SHP77 (cell line): ENCODE results near the gene RSRP1.
"Not testable (repeated sequence)": the region's sequence is repeated elsewhere in the genome, so short reads cannot be mapped to it uniquely, and the experiment has no call there.

Experiments
- DNase-seq, 2 experiments: peaks; one replicate each; lab custom pipeline; 2025; lab: John Stamatoyannopoulos, UW

Gene RSRP1

GRCh38 chr1:25256578-25256965, 9.3 kb upstream of the RSRP1 start:
- DNase-seq, result no peak

- no peak for DNase-seq
These were observed 8.7 kb upstream of the RSRP1 start for GRCh38 chr1:25255706-25256577.

- no peak for DNase-seq
These were observed 6.7 kb upstream of the RSRP1 start for GRCh38 chr1:25253911-25254310.

- peak in 1 of 2 experiments; percentile 91 for DNase-seq
These were observed 838 bp upstream of the RSRP1 start for GRCh38 chr1:25247829-25248754.

- peak in 1 of 2 experiments; percentile 28 for DNase-seq
These were observed 642 bp downstream of the RSRP1 start for GRCh38 chr1:25246600-25247023.

- no peak for DNase-seq
These were observed 1.2 kb downstream of the RSRP1 start for GRCh38 chr1:25245809-25246599.

- DNase-seq, result no peak
These were observed 1.9 kb downstream of the RSRP1 start for GRCh38 chr1:25245393-25245792.

GRCh38 chr1:25243907-25244306, 3.3 kb downstream of the RSRP1 start:
- DNase-seq, result no peak

GRCh38 chr1:25239681-25240541, 7.3 kb downstream of the RSRP1 start:
- DNase-seq, result peak; percentile 90 to 92

- DNase-seq, result no peak
These were observed 9.2 kb downstream of the RSRP1 start for GRCh38 chr1:25238046-25238445.

GRCh38 chr1:25236261-25236660, 11.0 kb downstream of the RSRP1 start:
- DNase-seq, result not testable (repeated sequence)

- DNase-seq, result not testable (repeated sequence)
These were observed 11.8 kb downstream of the RSRP1 start for GRCh38 chr1:25235411-25235810.

GRCh38 chr1:25232866-25233784, 14.1 kb downstream of the RSRP1 start:
- DNase-seq, result peak; percentile 17 to 74

- DNase-seq, result peak; percentile 93 to 94
These were observed 15.0 kb downstream of the RSRP1 start, which contains the start of gene SYF2 for GRCh38 chr1:25232027-25232865. Gene SYF2, minus strand, starts transcription at chr1:25232502. Its CDS starts 35 bp downstream, at chr1:25232467.

- no peak for DNase-seq
These were observed 23.8 kb downstream of the RSRP1 start for GRCh38 chr1:25223471-25223870.

- no peak for DNase-seq
These were observed 24.6 kb downstream of the RSRP1 start for GRCh38 chr1:25222606-25223005.

GRCh38 chr1:25220666-25221065, 26.6 kb downstream of the RSRP1 start:
- DNase-seq, result no peak

- DNase-seq, result no peak
These were observed 27.5 kb downstream of the RSRP1 start for GRCh38 chr1:25219661-25220251.
